HCT116 (cell line): ENCODE data around the gene YTHDF1. TPM values are rescaled to one million over a fixed set of nuclear protein-coding genes. Genes with fewer than 3 reads are reported as not detected.

Experiments
- ATAC-seq: fragments of 200-7000 bp; cut with Tn5 transposase; 2 replicates; pipeline ENCODE4 v1.9.1; 2020; ENCODE audit warnings: mild to moderate bottlenecking, moderate library complexity
- BruUV-seq: library from RNA; stranded (reverse); fragments of 400-500 nt; replicated peaks from 2 replicates; lab custom pipeline; 2021; lab: Mats Ljungman, UMichigan
- CTCF ChIA-PET: fragments of 300-600 bp; sonication (Branson Sonifier 250); formaldehyde crosslinking; loops from one replicate; lab custom pipeline; 2021; ENCODE audit warnings: antibody characterized with exemption; lab: Charles Lee
- POLR2A ChIA-PET: fragments of 300-600, 350-600 bp; sonication (Branson Sonifier 250); formaldehyde crosslinking; loops from one replicate; lab custom pipeline; 2021; ENCODE audit warnings: antibody characterized with exemption; lab: Charles Lee
- RAD21 ChIA-PET, 2 experiments: fragments of 300-600 bp; sonication (Branson Sonifier 250); formaldehyde crosslinking; loops; one replicate each; lab custom pipeline; 2023; ENCODE audit warnings: low total read pairs in 2 of 2; ENCODE audit not compliant: uncharacterized antibody in 2 of 2, unreplicated experiment in 2 of 2, low non-redundant PET in 1 of 2; lab: Charles Lee
- DNase-seq: peaks from one replicate; pipeline ENCODE4 v3.0.0-alpha.2; 2010; ENCODE audit warnings: low read depth, low spot score
- H2AFZ ChIP-seq: fragments of 200-600 bp; shearing (Covaris generic), sonication (generic); 2 replicates; pipeline ENCODE4 v1.6.1; 2017; ENCODE audit warnings: low read depth, mixed run types, mixed read lengths, antibody characterized with exemption, low read length; ENCODE audit not compliant: poor library complexity, severe bottlenecking
- H3K27ac ChIP-seq: 2 replicates; pipeline ENCODE4 v1.5.1; 2012; ENCODE audit warnings: low read depth, low read length
- H3K27me3 ChIP-seq: fragments of 200-600 bp; sonication (generic); 2 replicates; pipeline ENCODE4 v1.6.1; 2016; ENCODE audit warnings: mixed run types, low read length, mixed read lengths; ENCODE audit not compliant: insufficient read depth
- H3K36me3 ChIP-seq, 2 experiments: fragments of 200-500 bp in 1 of 2; fragments of 200-600 bp in 1 of 2; sonication (Bioruptor generic) in 1 of 2; sonication (generic) in 1 of 2; 2 replicates each; pipeline versions ENCODE4 v1.5.1 to v1.6.1; 2014 to 2016; ENCODE audit warnings: low read length in 2 of 2, inconsistent platforms in 1 of 2, mixed read lengths in 1 of 2, mixed run types in 1 of 2; ENCODE audit not compliant: insufficient read depth in 2 of 2, control insufficient read depth in 1 of 2
- H3K4me1 ChIP-seq, 2 experiments: fragments of 200-600 bp in 1 of 2; sonication (generic) in 1 of 2; 2 replicates each; pipeline versions ENCODE4 v1.5.1 to v1.6.1; 2012 to 2017; ENCODE audit warnings: low read length in 2 of 2, inconsistent platforms in 1 of 2, mild to moderate bottlenecking in 1 of 2, mixed read lengths in 1 of 2, mixed run types in 1 of 2, moderate library complexity in 1 of 2; ENCODE audit not compliant: insufficient read depth in 2 of 2, control insufficient read depth in 1 of 2
- H3K4me2 ChIP-seq: fragments of 200-600 bp; sonication (generic); 2 replicates; pipeline ENCODE4 v1.6.1; 2017; ENCODE audit warnings: mixed run types, low read length, mixed read lengths
- H3K4me3 ChIP-seq, 2 experiments: fragments of 200-600 bp in 1 of 2; sonication (generic) in 1 of 2; replicated peaks in 1 of 2; 2 replicates each; pipeline ENCODE4 v1.5.1; 2011 to 2016; ENCODE audit warnings: low read length in 2 of 2, control low read depth in 1 of 2, low read depth in 1 of 2, mild to moderate bottlenecking in 1 of 2, mixed read lengths in 1 of 2, mixed run types in 1 of 2
- H3K79me2 ChIP-seq: fragments of 200-600 bp; sonication (generic); 2 replicates; pipeline ENCODE4 v1.6.1; 2017; ENCODE audit warnings: mild to moderate bottlenecking, mixed run types, low read length, moderate library complexity, mixed read lengths; ENCODE audit not compliant: insufficient read depth
- H3K9ac ChIP-seq: fragments of 200-600 bp; sonication (generic); 2 replicates; pipeline ENCODE4 v1.6.1; 2016; ENCODE audit warnings: low read length, mixed read lengths
- H3K9me2 ChIP-seq: fragments of 200-600 bp; sonication (generic), shearing (Covaris generic); 2 replicates; pipeline ENCODE4 v1.6.1; 2017; ENCODE audit warnings: mixed run types, mild to moderate bottlenecking, moderate library complexity; ENCODE audit not compliant: insufficient read depth
- H3K9me3 ChIP-seq, 2 experiments: fragments of 200-500 bp in 1 of 2; fragments of 200-600 bp in 1 of 2; sonication (Bioruptor generic) in 1 of 2; sonication (generic) in 1 of 2; 2 replicates each; pipeline ENCODE4 v1.6.1; 2014 to 2017; ENCODE audit warnings: low read length in 2 of 2, mixed read lengths in 2 of 2, inconsistent platforms in 1 of 2, low read depth in 1 of 2, mild to moderate bottlenecking in 1 of 2, mixed run types in 1 of 2, moderate library complexity in 1 of 2; ENCODE audit not compliant: control insufficient read depth in 1 of 2, insufficient read depth in 1 of 2
- H4K20me1 ChIP-seq: fragments of 200-600 bp; sonication (generic), shearing (Covaris generic); 2 replicates; pipeline ENCODE4 v1.6.1; 2017; ENCODE audit warnings: mixed run types, mild to moderate bottlenecking, moderate library complexity; ENCODE audit not compliant: insufficient read depth
- MAX ChIP-seq: IDR thresholded peaks from 2 replicates; pipeline ENCODE4 v1.6.1; 2012
- POLR2AphosphoS5 ChIP-seq: IDR thresholded peaks from 2 replicates; pipeline ENCODE4 v1.6.1; 2011; ENCODE audit warnings: mild to moderate bottlenecking, low read depth, low read length, moderate library complexity
- TCF7L2 ChIP-seq: IDR thresholded peaks from 2 replicates; pipeline ENCODE4 v1.7.0; 2011; ENCODE audit warnings: borderline replicate concordance, inconsistent platforms; ENCODE audit not compliant: insufficient read depth, insufficient read length; ENCODE audit errors: extremely low read depth
- ZBTB33 ChIP-seq: IDR thresholded peaks from 2 replicates; pipeline ENCODE4 v1.6.1; 2011; ENCODE audit warnings: mild to moderate bottlenecking, low read length, moderate library complexity; ENCODE audit not compliant: insufficient replicate concordance; ENCODE audit errors: extremely low read depth
- ZNF274 ChIP-seq: fragments of 200-500 bp; sonication (Bioruptor generic); IDR thresholded peaks from 2 replicates; pipeline ENCODE4 v1.6.1; 2014; ENCODE audit warnings: mild to moderate bottlenecking, low read depth, low read length, inconsistent platforms
- intact Hi-C: fragments of 100-400 bp; cut with micrococcal nuclease; formaldehyde crosslinking; loops from 2 replicates; pipeline ENCODE4 v1.10.0; 2022
- total RNA-seq: library from RNA; stranded (reverse); gene quantifications from one replicate; pipeline ENCODE4 v1.2.1, GENCODE V29; 2021; ENCODE audit not compliant: unreplicated experiment

YTHDF1 gene
- total RNA-seq, 1 experiment from 2014 or later, result 42.8 TPM

GRCh38 chr20:63191400-63191799, 24.5 kb downstream of the YTHDF1 start:
- Histone ChIP-seq H3K79me2 (peaks cover 18% of the 10 kb centered on the region), H3K4me1 (peaks cover 14 to 23% of the 10 kb centered on the region in 2 experiments), H3K27ac (peak overlapping the region; percentile 22; the same call in 1 of the 2 replicates), H4K20me1 (peaks cover 6% of the 10 kb centered on the region; the same call in 1 of the 2 replicates), H3K4me2 (peak overlapping the region; percentile 57), H3K36me3 (peaks cover 0 to 13% of the 10 kb centered on the region in 2 experiments; a peak in 3 of 4 replicates), H3K9me2 (no peaks in the 10 kb centered on the region), H2AFZ (no peak overlapping the region), H3K4me3 (0 out of 4 replicates have a peak overlapping the region, but pooled peaks of 1 of the 2 experiments have one; percentile 4), H3K27me3 (no peaks in the 10 kb centered on the region), H3K9me3 (no peaks in the 10 kb centered on the region), H3K9ac (0 out of 2 replicates have a peak overlapping the region, but pooled peaks have one; percentile 23)
- intact Hi-C loops, result no loop called here
- BruUV-seq, result no TSS peak
- POLR2A ChIA-PET, result interaction anchor here (1.4 kb wide), 1 partner anchor 23 kb away, joined by 3 read pairs; no protein-coding TSS in a partner anchor
- RAD21 ChIA-PET, result interaction anchor here in 1 of 2 experiments (0.6 kb wide), 1 partner anchor 49 kb away, joined by 5 read pairs; no protein-coding TSS in a partner anchor
- CTCF ChIA-PET, result interaction anchor here (0.7 to 2.5 kb wide), 6 partner anchors 9 to 219 kb away, joined by 3 to 9 read pairs (median 4); no protein-coding TSS in a partner anchor
- ATAC-seq, result peak; percentile 87
- peak; percentile 91 for DNase-seq
- TF ChIP-seq MAX (peak; percentile 86), ZNF274 (no peak), POLR2AphosphoS5 (peak; percentile 73), TCF7L2 (peak; percentile 21), ZBTB33 (no peak)
